ENCODE results near the gene KLF15. TPM values are rescaled to one million over a fixed set of nuclear protein-coding genes. Genes with fewer than 3 reads are reported as not detected.

Gene KLF15
- total and polyA plus RNA-seq, 2 of the 4 experiments (the other 2 are of a cell fraction) = 0.18 to 0.24 TPM

- Histone ChIP-seq H3K4me1 (ENCODE audit: control insufficient read depth, insufficient read depth, low read length) (peaks cover 3% of the 10 kb centered on the region; the same call in 1 of the 2 replicates), H2BK5ac (ENCODE audit: low read depth, low read length, poor library complexity, severe bottlenecking) (no peak overlapping the region), H3K4me2 (ENCODE audit: low read depth, low read length) (peak overlapping the region; percentile 96; the same call in 1 of the 2 replicates), H3K18ac (ENCODE audit: low read depth, low read length) (no peak overlapping the region), H2BK20ac (ENCODE audit: low read depth, low read length) (no peak overlapping the region), H2AFZ (replicated peaks; ENCODE audit: low read length, poor library complexity) (peak overlapping the region; percentile 94), H3K4ac (ENCODE audit: low read depth, low read length) (no peak overlapping the region), H2AK5ac (ENCODE audit: low read depth, low read length) (no peak overlapping the region), H2BK15ac (ENCODE audit: low read depth, low read length) (no peak overlapping the region), H4K20me1 (ENCODE audit: insufficient read depth, low read length) (no peaks in the 10 kb centered on the region; the same call in 1 of the 2 replicates), H3K9ac (ENCODE audit: low read depth, low read length) (no peak overlapping the region), H3K27ac (ENCODE audit: insufficient read depth, low read length) (no peak overlapping the region), H3K79me1 (ENCODE audit: low read depth in 1 of 2, low read length in 2 of 2) (no peaks in the 10 kb centered on the region), H2BK120ac (ENCODE audit: low read depth, low read length) (no peak overlapping the region), H3K56ac (ENCODE audit: extremely low read depth, insufficient read depth, low read length) (no peak overlapping the region), H3K23ac (ENCODE audit: low read depth, low read length) (0 out of 2 replicates have a peak overlapping the region, but pooled peaks have one; percentile 25), H2AK9ac (replicated peaks; ENCODE audit: low read depth, low read length, poor library complexity) (no peak overlapping the region), H4K5ac (ENCODE audit: low read depth, low read length) (no peak overlapping the region), H3K27me3 (ENCODE audit: control insufficient read depth, insufficient read depth, low read length) (peaks cover 44% of the 10 kb centered on the region), H4K8ac (ENCODE audit: low read depth in 2 of 2, low read length in 2 of 2) (no peak overlapping the region), H4K91ac (ENCODE audit: insufficient read depth, low read depth, low read length) (no peak overlapping the region), H3K4me3 (ENCODE audit: insufficient read depth, low read depth, low read length) (no peak overlapping the region), H3K9me1 (ENCODE audit: insufficient read depth, low read length) (no peaks in the 10 kb centered on the region), H3K36me3 (ENCODE audit: control insufficient read depth, insufficient read depth, low read length) (no peaks in the 10 kb centered on the region), H3K9me3 (ENCODE audit: control insufficient read depth, insufficient read depth, low read length) (peaks cover 2% of the 10 kb centered on the region; the same call in 1 of the 2 replicates), H3K14ac (replicated peaks; ENCODE audit: low read depth, low read length) (no peak overlapping the region)
- BruUV-seq (replicated peaks) = no TSS peak
- ChIA-PET CTCF (no interaction called here), POLR2A (ENCODE audit: unreplicated experiment) (no interaction called here)
- in situ Hi-C loops (cut with MboI; ENCODE audit: low sequenced_read_pairs) (no loop called here), intact Hi-C loops (cut with micrococcal nuclease) (no loop called here), dilution Hi-C loops (cut with HindIII; ENCODE audit: low sequenced_read_pairs, unreplicated experiment) (no loop called here)
- no peak for ATAC-seq (ENCODE audit: low read depth)
- no peak for TF ChIP-seq CHD1 (IDR thresholded peaks at IDR 0.05; ENCODE audit: low read depth, low read length)
- TF ChIP-seq RCOR1 (IDR thresholded peaks at IDR 0.05; ENCODE audit: insufficient replicate concordance, low read length) = no peak
- TF ChIP-seq FOS (IDR thresholded peaks at IDR 0.05; ENCODE audit: low read depth, low read length) = no peak
- TF ChIP-seq NFE2L2 (IDR thresholded peaks at IDR 0.05; ENCODE audit: low read depth, low read length) = no peak
- no peak for TF ChIP-seq CEBPB (IDR thresholded peaks at IDR 0.05; ENCODE audit: low read depth, low read length)
- no peak for TF ChIP-seq SMC3 (IDR thresholded peaks at IDR 0.05; ENCODE audit: low read depth, low read length)
- TF ChIP-seq POLR2A (IDR thresholded peaks at IDR 0.05; ENCODE audit: low read depth, low read length) = no peak
- TF ChIP-seq, protein P1, sequence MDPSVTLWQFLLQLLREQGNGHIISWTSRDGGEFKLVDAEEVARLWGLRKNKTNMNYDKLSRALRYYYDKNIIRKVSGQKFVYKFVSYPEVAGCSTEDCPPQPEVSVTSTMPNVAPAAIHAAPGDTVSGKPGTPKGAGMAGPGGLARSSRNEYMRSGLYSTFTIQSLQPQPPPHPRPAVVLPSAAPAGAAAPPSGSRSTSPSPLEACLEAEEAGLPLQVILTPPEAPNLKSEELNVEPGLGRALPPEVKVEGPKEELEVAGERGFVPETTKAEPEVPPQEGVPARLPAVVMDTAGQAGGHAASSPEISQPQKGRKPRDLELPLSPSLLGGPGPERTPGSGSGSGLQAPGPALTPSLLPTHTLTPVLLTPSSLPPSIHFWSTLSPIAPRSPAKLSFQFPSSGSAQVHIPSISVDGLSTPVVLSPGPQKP (IDR thresholded peaks at IDR 0.05; ENCODE audit: borderline replicate concordance, low read depth, low read length) = no peak
- TF ChIP-seq, protein P2, sequence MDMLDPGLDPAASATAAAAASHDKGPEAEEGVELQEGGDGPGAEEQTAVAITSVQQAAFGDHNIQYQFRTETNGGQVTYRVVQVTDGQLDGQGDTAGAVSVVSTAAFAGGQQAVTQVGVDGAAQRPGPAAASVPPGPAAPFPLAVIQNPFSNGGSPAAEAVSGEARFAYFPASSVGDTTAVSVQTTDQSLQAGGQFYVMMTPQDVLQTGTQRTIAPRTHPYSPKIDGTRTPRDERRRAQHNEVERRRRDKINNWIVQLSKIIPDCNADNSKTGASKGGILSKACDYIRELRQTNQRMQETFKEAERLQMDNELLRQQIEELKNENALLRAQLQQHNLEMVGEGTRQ (IDR thresholded peaks at IDR 0.05; ENCODE audit: low read depth, low read length) = no peak
- no peak for TF ChIP-seq BHLHE40 (IDR thresholded peaks at IDR 0.05; ENCODE audit: low read depth, low read length)
- TF ChIP-seq, protein P3, sequence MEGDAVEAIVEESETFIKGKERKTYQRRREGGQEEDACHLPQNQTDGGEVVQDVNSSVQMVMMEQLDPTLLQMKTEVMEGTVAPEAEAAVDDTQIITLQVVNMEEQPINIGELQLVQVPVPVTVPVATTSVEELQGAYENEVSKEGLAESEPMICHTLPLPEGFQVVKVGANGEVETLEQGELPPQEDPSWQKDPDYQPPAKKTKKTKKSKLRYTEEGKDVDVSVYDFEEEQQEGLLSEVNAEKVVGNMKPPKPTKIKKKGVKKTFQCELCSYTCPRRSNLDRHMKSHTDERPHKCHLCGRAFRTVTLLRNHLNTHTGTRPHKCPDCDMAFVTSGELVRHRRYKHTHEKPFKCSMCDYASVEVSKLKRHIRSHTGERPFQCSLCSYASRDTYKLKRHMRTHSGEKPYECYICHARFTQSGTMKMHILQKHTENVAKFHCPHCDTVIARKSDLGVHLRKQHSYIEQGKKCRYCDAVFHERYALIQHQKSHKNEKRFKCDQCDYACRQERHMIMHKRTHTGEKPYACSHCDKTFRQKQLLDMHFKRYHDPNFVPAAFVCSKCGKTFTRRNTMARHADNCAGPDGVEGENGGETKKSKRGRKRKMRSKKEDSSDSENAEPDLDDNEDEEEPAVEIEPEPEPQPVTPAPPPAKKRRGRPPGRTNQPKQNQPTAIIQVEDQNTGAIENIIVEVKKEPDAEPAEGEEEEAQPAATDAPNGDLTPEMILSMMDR (conservative IDR thresholded peaks at IDR 0.05; ENCODE audit: low read depth, low read length) = no peak
- TF ChIP-seq MXI1 (IDR thresholded peaks at IDR 0.05; ENCODE audit: borderline replicate concordance, low read depth, low read length) = no peak
- TF ChIP-seq RAD21 (IDR thresholded peaks at IDR 0.05; ENCODE audit: low read length) = no peak
- no peak for TF ChIP-seq MAZ (IDR thresholded peaks at IDR 0.05; ENCODE audit: borderline replicate concordance, low read depth, low read length)
- no peak for DNase-seq
- 20% methylated on average over 1 of the region's 11 CpGs; no CpG with 5 or more reads in 1 of the 2 experiments for WGBS, 2 experiments (ENCODE audit: extremely low coverage in 2 of 2, insufficient read length in 1 of 2)
Observed at GRCh38 chr3:126358038-126358815, 1.0 kb upstream of the KLF15 start.
